Ureter (tissue), 1 donor: ENCODE measurements around the gene CFAP300. TPM values are rescaled to one million over a fixed set of nuclear protein-coding genes. Genes with fewer than 3 reads are reported as not detected.

Experiments
- DNase-seq: peaks from one replicate; pipeline ENCODE4 v3.0.0-alpha.2; 2020; ENCODE audit warnings: low spot score
- total RNA-seq: library from RNA; stranded (reverse); gene quantifications from one replicate; pipeline ENCODE4 v1.2.4, GENCODE V29; 2023
- donor health status: DM: yes; HTN: yes; CAD: no.

Gene CFAP300
- total RNA-seq, 1 donor from 2014 or later = 9.7 TPM

GRCh38 chr11:102073253-102073652, 26.0 kb downstream of the CFAP300 start:
- no peak for DNase-seq

GRCh38 chr11:102079625-102080024, 32.4 kb downstream of the CFAP300 start:
- no peak for DNase-seq

GRCh38 chr11:102081313-102081712, 34.1 kb downstream of the CFAP300 start:
- no peak for DNase-seq

GRCh38 chr11:102085864-102086551, 38.8 kb downstream of the CFAP300 start:
- DNase-seq = no peak

GRCh38 chr11:102097186-102097585, 49.9 kb downstream of the CFAP300 start:
- DNase-seq = no peak

GRCh38 chr11:102099755-102100154, 52.5 kb downstream of the CFAP300 start:
- DNase-seq = no peak

- DNase-seq = no peak
Measured at GRCh38 chr11:102108734-102109440, 61.6 kb downstream of the CFAP300 start.

- DNase-seq = peak; percentile 89
Measured at GRCh38 chr11:102109896-102110760, 62.9 kb downstream of the CFAP300 start, which contains the start of gene YAP1. Gene YAP1, plus strand, starts transcription at chr11:102110447. Its CDS starts 402 bp downstream, at chr11:102110849.

- no peak for DNase-seq
Measured at GRCh38 chr11:102110761-102111010, 63.4 kb downstream of the CFAP300 start.

GRCh38 chr11:102111011-102111786, 64.0 kb downstream of the CFAP300 start:
- peak; percentile 85 for DNase-seq

- no peak for DNase-seq
Measured at GRCh38 chr11:102111787-102112508, 64.7 kb downstream of the CFAP300 start.

- no peak for DNase-seq
Measured at GRCh38 chr11:102112509-102112821, 65.2 kb downstream of the CFAP300 start.

- no peak for DNase-seq
Measured at GRCh38 chr11:102114032-102114431, 66.8 kb downstream of the CFAP300 start.

GRCh38 chr11:102115557-102115956, 68.3 kb downstream of the CFAP300 start:
- no peak for DNase-seq

- DNase-seq = no peak
Measured at GRCh38 chr11:102116453-102117205, 69.4 kb downstream of the CFAP300 start.

GRCh38 chr11:102117472-102118113, 70.4 kb downstream of the CFAP300 start:
- DNase-seq = no peak

GRCh38 chr11:102118937-102119336, 71.7 kb downstream of the CFAP300 start:
- no peak for DNase-seq

GRCh38 chr11:102119997-102120396, 72.8 kb downstream of the CFAP300 start:
- DNase-seq = no peak

GRCh38 chr11:102120437-102120973, 73.3 kb downstream of the CFAP300 start:
- no peak for DNase-seq

- no peak for DNase-seq
Measured at GRCh38 chr11:102121329-102121728, 74.1 kb downstream of the CFAP300 start.
